K562 (cell line): ENCODE measurements around the gene CHAD. TPM values are rescaled to one million over a fixed set of nuclear protein-coding genes. Genes with fewer than 3 reads are reported as not detected.

ENCODE experiments used
- AFF4 ChIP-seq: sonication (generic); formaldehyde crosslinking; IDR thresholded peaks from 2 replicates; pipeline ENCODE4 v1.8.0; 2023; ENCODE audit warnings: mild to moderate bottlenecking, missing genetic modification reagents
- BCLAF1 ChIP-seq, 2 experiments: fragments of 450-650 bp in 1 of 2; IDR thresholded peaks; 2 replicates each; pipeline ENCODE4 v1.6.1; 2011 to 2017; ENCODE audit warnings: low read depth in 2 of 2, antibody characterized with exemption in 1 of 2, borderline replicate concordance in 1 of 2, low read length in 1 of 2, mild to moderate bottlenecking in 1 of 2, mixed read lengths in 1 of 2; ENCODE audit not compliant: control insufficient read depth in 1 of 2
- CBFA2T3 ChIP-seq: fragments of 450-650 bp; IDR thresholded peaks from 2 replicates; pipeline ENCODE4 v1.6.1; 2017
- CTCFL ChIP-seq: IDR thresholded peaks from 2 replicates; pipeline ENCODE4 v1.6.1; 2011; ENCODE audit warnings: borderline replicate concordance, low read depth, mild to moderate bottlenecking, moderate library complexity, low read length; ENCODE audit not compliant: insufficient read depth, poor library complexity, severe bottlenecking
- EP400 ChIP-seq: fragments of 450-650 bp; IDR thresholded peaks from 2 replicates; pipeline ENCODE4 v1.6.1; 2017; ENCODE audit warnings: antibody characterized with exemption, mild to moderate bottlenecking, moderate library complexity
- GATAD2A ChIP-seq: fragments of 450-650 bp; IDR thresholded peaks from 2 replicates; pipeline ENCODE4 v1.6.1; 2017
- KAT7 ChIP-seq: sonication (generic); formaldehyde crosslinking; IDR thresholded peaks from 2 replicates; pipeline ENCODE4 v1.8.0; 2022; ENCODE audit warnings: missing genetic modification reagents, mild to moderate bottlenecking, borderline replicate concordance
- MXD1 ChIP-seq: fragments of 250-450 bp; sonication (Bioruptor Pico); IDR thresholded peaks from 2 replicates; pipeline ENCODE4 v1.8.0; 2021; ENCODE audit warnings: borderline replicate concordance, mild to moderate bottlenecking, moderate library complexity; ENCODE audit not compliant: poor library complexity, severe bottlenecking
- NR2C1 ChIP-seq, 2 experiments: fragments of 450-650 bp; IDR thresholded peaks; 2 replicates each; pipeline ENCODE4 v1.6.1; 2017; ENCODE audit warnings: mild to moderate bottlenecking in 2 of 2, antibody characterized with exemption in 1 of 2, inconsistent platforms in 1 of 2, missing compliant biosample characterization in 1 of 2, missing genetic modification characterization in 1 of 2
- RAD51 ChIP-seq: fragments of 450-650 bp; IDR thresholded peaks from 2 replicates; pipeline ENCODE4 v1.7.1; 2016; ENCODE audit warnings: low read depth, mild to moderate bottlenecking, borderline replicate concordance
- SAP30 ChIP-seq: fragments of 200-600 bp; sonication (generic); IDR thresholded peaks from 2 replicates; pipeline ENCODE4 v1.6.1; 2012; ENCODE audit warnings: borderline replicate concordance, low read depth, mild to moderate bottlenecking, moderate library complexity, low read length, control low read depth, inconsistent platforms; ENCODE audit not compliant: insufficient read depth, poor library complexity, severe bottlenecking
- SLC30A9 ChIP-seq: fragments of 250-450 bp; sonication (Bioruptor Pico); IDR thresholded peaks from 2 replicates; pipeline ENCODE4 v1.8.0; 2022; ENCODE audit warnings: mild to moderate bottlenecking, moderate library complexity
- STAT5A ChIP-seq: IDR thresholded peaks from 2 replicates; pipeline ENCODE4 v1.6.1; 2012; ENCODE audit warnings: low read length, inconsistent platforms, borderline replicate concordance
- ZBTB7A ChIP-seq: IDR thresholded peaks from 2 replicates; pipeline ENCODE4 v1.6.1; 2011; ENCODE audit warnings: low read depth, mild to moderate bottlenecking, low read length, moderate library complexity, borderline replicate concordance; ENCODE audit not compliant: control insufficient read depth
- ZNF41 ChIP-seq: fragments of 250-450 bp; sonication (Bioruptor Pico); conservative IDR thresholded peaks from 2 replicates; pipeline ENCODE4 v1.4.0; 2020; ENCODE audit warnings: mild to moderate bottlenecking
- polyA plus RNA-seq, 8 experiments: library from polyadenylated mRNA; depleted of rRNA in 4 of 8; stranded (reverse) in 5 of 8; unstranded in 3 of 8; fragments of >200 nt; fragmentation: Nextera tagmentation in 2 of 8; fragmentation: Illumina TruSeq in 1 of 8; extraction: Ambion mirVana in 2 of 8; extraction: Trizol in 1 of 8; gene quantifications; 2 replicates each; pipeline versions ENCODE4 v1.2.1 to v1.2.3, GENCODE V29; 2011 to 2014; ENCODE audit warnings: inconsistent platforms in 1 of 8, missing spikeins in 1 of 8
- total RNA-seq, 7 experiments: library from RNA; depleted of rRNA in 6 of 7; stranded (reverse); fragments of >200 nt in 6 of 7; fragmentation: Illumina TruSeq in 2 of 7; extraction: Trizol in 2 of 7; gene quantifications; 2 replicates each; pipeline versions ENCODE4 v1.2.1 to v1.2.3, GENCODE V29; 2011 to 2021; ENCODE audit warnings: low replicate concordance in 1 of 7

The CHAD gene
- total and polyA plus RNA-seq, 9 of the 15 experiments (the other 6 are each of a cell fraction or from before 2014, with no cell fraction given), result not detected

- peak; percentile 98 for TF ChIP-seq CTCFL
- peak; percentile 84; the same call in 1 of the 2 replicates for TF ChIP-seq ZBTB7A
- TF ChIP-seq CBFA2T3, result no peak
- TF ChIP-seq STAT5A, result peak; percentile 11; the same call in 1 of the 2 replicates
- no peak for TF ChIP-seq GATAD2A
- TF ChIP-seq RAD51, result no peak
- peak; percentile 87 for TF ChIP-seq SAP30
- TF ChIP-seq EP400, result peak; percentile 65
- no peak for TF ChIP-seq MXD1 (CRISPR knock-in tag)
- no peak for TF ChIP-seq NR2C1 (IDR thresholded peaks at IDR 0.05)
- TF ChIP-seq NR2C1 (tag; IDR thresholded peaks at IDR 0.05), result no peak
- TF ChIP-seq SLC30A9 (CRISPR knock-in tag), result no peak
- no peak for TF ChIP-seq ZNF41 (CRISPR knock-in tag)
- TF ChIP-seq KAT7 (CRISPR knock-in tag), result no peak; the same call in 1 of the 2 replicates
- TF ChIP-seq AFF4 (CRISPR knock-in tag), result peak; percentile 69; the same call in 1 of the 2 replicates
- peak in 1 of 2 experiments; percentile 47; a peak in 1 of 4 replicates for TF ChIP-seq BCLAF1 (IDR thresholded peaks at IDR 0.05; ENCODE audit: borderline replicate concordance in 1 of 2, control insufficient read depth in 1 of 2, low read depth in 2 of 2, low read length in 1 of 2)
Measured at GRCh38 chr17:50478391-50479381, 10.0 kb upstream of the CHAD start, which contains the start of gene RSAD1 (continued).
